ELF-1 (cell line): ENCODE results near the gene HOXD9.
A peak's percentile ranks its signal among the peaks of the same experiment; 100 is the strongest.

Source experiments
- DNase-seq: peaks from one replicate; pipeline ENCODE4 v3.0.0-alpha.2; 2016; ENCODE audit warnings: low read depth, low spot score

Gene HOXD9

GRCh38 chr2:176152350-176153181 lies 30.0 kb downstream of the HOXD9 start:
- DNase-seq, result no peak

GRCh38 chr2:176154576-176155252 lies 32.2 kb downstream of the HOXD9 start:
- DNase-seq, result no peak

- no peak for DNase-seq
Measured at GRCh38 chr2:176155356-176156044, 33.0 kb downstream of the HOXD9 start.

DNA sequence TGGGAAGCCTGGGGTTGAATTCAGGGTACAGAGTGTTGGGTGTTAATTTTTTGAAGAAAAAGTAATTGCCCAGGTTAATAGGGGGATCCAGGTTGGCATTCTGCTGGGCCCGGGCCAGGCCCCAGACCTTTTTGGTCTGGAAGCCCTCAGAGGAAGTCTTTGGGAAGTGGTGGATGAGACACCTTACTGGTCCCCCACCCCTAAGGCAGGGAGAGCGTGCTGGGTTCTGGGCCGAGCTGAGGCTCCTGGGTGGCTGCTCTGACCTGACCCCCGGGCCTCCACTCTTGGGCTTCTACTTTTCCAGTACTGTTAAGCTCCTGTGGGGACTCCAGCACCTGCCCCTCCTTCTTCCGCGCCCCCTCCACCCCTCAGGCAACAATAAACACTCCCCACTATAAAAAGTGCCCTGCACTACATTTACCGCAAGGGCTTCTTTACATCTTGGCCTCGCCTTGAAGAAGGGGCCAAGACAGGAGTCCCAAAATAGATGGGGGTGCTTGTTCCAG lies 33.8 kb downstream of the HOXD9 start:
- no peak for DNase-seq

DNA sequence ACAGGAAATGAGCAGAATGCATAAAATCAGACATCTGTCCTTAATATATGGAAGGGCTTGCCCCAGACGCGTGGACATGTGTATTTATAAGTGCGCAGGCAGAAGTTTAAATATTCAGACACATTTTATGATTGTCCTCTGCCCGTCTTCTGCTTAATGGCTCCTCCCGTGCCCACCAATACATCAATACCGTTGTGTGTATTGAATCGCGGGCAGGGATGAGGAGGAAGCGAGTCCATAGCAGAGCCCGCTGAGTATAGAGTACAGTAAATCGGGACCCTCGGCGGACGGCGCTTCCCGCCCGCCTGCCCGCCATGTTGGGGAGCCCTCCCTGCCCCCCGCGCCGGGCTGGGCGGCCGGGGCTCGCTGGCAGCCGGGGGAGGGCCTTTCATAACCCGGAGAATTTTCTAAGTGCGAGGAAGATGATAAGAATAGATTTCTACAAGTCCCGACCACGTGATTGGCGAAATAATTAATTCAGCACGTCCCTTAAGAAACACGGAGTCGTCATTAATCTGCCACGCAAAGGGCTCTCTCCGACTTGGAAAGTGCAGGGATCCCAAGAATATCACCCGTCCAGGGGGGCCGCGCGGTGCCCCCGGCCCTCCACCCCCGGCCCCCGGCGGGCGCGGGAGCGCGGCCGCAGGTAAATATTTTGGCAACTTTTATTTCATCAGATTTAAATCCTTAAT lies 34.4 kb downstream of the HOXD9 start, which contains the start of gene HOXD3:
HOXD3 (plus strand) TSS at position 501 of the 692 bp plus-strand sequence. CDS start 11,808 bp downstream, outside the sequence.
- no peak for DNase-seq

GRCh38 chr2:176157499-176158185 lies 35.1 kb downstream of the HOXD9 start:
- peak; percentile 72 for DNase-seq

DNA sequence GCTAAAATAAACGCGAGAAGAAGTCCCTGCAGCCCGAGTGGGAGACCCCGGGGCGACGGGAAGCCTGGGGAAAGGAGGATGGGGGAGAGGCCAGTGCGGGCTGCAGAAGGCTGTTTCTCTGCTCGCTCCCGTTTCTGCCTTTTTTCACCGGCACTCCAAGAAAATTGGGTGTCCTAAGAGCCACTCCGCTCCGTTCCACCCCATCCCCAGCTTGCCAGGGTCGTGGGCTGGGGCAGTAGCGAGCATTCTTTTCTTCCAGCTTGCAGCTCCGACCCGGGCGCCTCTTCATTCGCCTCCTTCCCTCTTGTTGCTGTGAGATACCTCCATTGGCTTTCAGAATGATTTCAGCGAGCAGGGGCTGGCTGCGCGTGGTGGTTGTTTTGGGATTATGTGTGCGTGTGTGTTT lies 35.7 kb downstream of the HOXD9 start:
- DNase-seq, result peak; percentile 48

DNA sequence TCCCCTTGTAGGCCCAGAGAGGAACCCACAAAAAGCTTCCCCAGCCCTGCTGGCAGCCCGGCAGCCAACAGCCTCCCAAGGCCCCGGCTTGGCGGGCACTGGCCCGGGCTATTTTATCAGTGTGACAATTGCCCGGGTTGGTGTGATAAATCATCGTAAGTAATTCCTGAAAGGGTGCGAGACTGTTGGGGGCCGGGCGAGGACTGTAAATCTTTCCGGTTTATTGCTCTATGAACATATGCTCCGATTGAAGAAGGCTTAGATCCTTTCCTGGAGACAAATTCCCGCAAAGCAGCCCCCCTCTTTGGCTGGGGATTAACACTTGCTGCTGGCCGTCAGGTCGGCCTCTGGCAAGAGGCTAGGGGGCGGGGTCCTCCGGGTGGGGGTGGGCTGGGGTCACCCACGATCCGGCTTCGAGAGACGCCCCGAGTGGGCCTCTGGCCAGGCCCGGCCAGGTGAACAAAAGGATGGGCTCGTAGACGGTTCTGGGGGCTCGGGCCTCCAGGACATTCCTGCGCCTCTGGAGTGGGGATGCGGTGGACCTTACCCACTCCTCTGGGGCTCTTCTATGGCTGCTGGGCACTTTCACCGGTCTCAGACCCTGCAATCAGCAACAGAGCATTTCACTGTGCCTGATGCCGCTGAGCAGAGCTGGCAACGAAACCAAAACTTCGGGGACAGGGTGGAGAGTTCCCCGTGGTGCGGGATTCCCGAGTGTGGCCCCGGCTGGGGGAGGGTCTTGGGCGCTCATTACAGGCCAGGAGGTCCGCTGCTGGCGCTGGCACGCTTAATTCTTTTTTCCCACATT lies 36.5 kb downstream of the HOXD9 start:
- no peak for DNase-seq

DNA sequence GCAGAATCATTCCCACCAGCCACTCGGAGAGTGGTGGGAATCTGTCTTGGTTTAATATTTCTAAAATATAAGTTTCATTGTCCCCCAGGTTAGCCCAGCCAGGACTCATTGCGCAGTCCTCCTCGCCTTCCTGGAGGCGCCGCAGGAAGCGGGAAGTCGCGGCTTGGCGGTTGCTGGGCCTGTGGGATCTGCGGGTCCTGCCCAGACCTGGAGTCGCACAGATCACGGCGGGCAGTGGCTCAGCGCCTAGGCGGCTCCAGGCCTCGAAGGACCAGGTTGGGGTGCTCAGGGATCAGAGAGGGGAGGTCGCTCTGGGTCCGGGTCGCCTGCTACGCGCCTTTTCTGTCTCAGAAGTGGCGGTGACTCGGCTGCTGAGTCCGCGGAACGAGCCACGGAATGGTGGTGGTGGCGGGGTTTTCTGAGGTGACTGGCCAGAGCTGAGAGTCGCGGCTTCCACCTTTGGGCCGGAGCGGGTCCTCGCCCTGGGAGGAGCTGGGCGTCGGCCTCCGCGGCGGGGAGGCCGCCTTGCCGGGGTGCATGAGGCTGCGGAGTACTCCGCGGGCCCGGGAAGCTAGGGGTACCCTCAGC lies 37.2 kb downstream of the HOXD9 start:
- DNase-seq, result peak; percentile 47

DNA sequence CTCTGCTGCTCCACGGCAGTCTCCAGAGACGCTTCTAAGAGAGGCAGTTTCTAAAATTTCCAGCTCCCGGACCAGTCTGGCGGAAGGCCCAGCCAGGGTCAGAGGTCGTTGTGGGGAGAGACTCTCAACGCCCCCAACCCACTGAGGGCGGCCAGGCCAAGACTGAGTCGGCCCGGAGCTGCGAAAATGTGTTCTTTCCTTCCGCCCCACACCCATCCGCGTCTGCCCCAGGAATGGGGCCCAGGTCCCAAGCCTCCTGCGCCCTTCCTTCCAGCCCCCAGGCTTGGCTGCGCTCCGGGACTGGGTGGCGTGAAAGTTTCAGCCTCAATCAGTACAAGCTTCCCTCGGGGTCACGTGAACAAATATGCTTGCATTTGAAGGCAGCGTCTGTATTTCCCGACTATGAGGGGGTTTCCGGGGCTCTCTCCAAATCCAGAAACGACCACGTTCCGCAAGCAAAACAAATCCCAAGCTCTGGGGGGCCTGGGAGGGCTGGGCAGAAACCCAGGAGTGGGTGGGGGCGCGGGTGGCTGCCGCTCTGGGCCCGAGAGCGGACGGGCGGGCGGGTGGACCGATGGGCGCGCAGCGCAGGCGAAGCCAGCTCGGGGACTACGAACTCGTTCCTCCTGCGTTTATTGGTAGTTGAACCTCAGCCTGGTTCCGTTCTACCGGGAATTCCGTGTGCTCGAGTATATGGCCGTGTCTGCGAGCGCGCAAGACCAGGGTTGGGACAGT lies 37.9 kb downstream of the HOXD9 start:
- DNase-seq, result peak; percentile 25

DNA sequence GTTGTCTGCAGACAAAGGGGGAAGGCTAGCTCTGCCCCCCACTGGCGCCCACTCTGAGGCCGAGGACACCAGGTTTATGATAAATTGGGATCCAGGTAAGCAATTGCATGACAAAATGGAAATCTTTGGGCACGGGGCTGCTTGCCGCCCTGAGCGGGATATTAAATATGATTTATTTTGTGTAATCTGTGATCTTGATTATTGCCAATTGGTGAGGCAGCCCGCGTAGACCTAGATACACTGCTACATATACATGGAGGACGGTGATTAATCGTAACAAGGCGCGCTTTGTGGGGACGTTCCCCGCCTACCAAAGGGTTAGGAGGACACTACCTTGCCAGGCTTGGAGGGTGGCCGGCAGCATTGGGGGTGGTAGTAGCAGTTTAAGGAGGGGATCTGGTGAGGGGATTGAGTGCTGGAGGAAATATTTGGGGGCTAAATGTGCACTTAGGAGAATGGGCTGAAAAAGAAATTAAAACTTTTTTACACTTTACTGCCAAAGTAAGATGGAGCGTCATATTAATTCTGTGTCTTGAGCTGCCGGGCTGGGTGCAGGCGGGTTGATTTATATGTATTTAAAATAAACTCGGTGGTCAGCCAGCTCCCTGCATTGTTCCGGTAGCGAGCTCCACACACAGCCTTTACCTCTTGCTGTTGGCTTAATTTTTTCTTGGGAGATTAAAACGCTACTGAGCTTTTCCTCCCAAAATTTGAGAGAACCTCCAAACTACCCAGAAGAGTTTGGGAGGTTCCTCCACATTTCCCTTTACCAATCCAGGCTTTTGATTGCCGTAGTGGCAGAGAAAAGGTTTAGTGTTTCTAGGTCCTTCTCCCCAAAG lies 38.7 kb downstream of the HOXD9 start:
- DNase-seq, result peak; percentile 19

- peak; percentile 17 for DNase-seq
Measured at GRCh38 chr2:176161825-176162626, 39.5 kb downstream of the HOXD9 start.

GRCh38 chr2:176162911-176163671 lies 40.6 kb downstream of the HOXD9 start:
- DNase-seq, result no peak

- DNase-seq, result no peak
Measured at GRCh38 chr2:176163672-176164056, 41.1 kb downstream of the HOXD9 start.

GRCh38 chr2:176164201-176164600 lies 41.7 kb downstream of the HOXD9 start:
- DNase-seq, result no peak

GRCh38 chr2:176164611-176165369 lies 42.3 kb downstream of the HOXD9 start:
- DNase-seq, result no peak
